ENCODE results near the gene ADARB1. TPM values are rescaled to one million over a fixed set of nuclear protein-coding genes. Genes with fewer than 3 reads are reported as not detected.

Gene ADARB1
- total RNA-seq, 1 experiment from 2014 or later = 14.1 TPM

DNA sequence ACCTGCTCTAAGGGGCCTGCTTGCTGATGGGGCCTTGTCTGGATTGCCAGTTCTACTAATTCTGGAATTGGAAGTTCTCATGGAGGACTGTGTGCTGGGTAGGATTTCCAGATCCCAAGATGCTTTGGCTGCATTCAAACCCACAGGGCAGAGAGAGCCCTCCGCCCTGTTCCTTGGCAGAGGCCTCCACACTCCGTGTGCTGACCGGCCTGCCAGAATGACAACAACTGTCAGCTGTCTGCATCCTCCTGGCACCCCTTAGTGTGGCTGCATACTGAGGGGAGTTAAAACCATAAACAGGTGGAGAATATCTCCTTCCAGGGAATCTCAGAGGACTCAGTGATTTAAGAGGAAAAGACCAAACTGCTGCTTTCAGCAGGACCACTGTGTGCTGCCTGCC lies 60.7 kb downstream of the ADARB1 start:
- Histone ChIP-seq H3K9me2 (replicated peaks; ENCODE audit: low read length) (no peaks in the 10 kb centered on the region), H3K9ac (ENCODE audit: low read length) (no peak overlapping the region), H3K79me2 (ENCODE audit: low read length) (no peaks in the 10 kb centered on the region), H3K27ac (ENCODE audit: low read length) (no peak overlapping the region), H3K36me3 (ENCODE audit: low read depth, low read length) (no peaks in the 10 kb centered on the region), H4K20me1 (ENCODE audit: low read length) (no peaks in the 10 kb centered on the region), H3K27me3 (ENCODE audit: low read length) (no peaks in the 10 kb centered on the region), H3F3A (ENCODE audit: low read length, unreplicated experiment) (peaks cover under 1% of the 10 kb centered on the region), H3K4me2 (ENCODE audit: low read length) (no peak overlapping the region), H3K9me3 (ENCODE audit: low read length) (no peaks in the 10 kb centered on the region), H3K4me1 (ENCODE audit: insufficient read depth, low read length) (peaks cover 24% of the 10 kb centered on the region), H3K4me3 (ENCODE audit: low read length) (no peak overlapping the region), H2AFZ (ENCODE audit: low read length) (no peak overlapping the region)
- TF ChIP-seq, protein P1, sequence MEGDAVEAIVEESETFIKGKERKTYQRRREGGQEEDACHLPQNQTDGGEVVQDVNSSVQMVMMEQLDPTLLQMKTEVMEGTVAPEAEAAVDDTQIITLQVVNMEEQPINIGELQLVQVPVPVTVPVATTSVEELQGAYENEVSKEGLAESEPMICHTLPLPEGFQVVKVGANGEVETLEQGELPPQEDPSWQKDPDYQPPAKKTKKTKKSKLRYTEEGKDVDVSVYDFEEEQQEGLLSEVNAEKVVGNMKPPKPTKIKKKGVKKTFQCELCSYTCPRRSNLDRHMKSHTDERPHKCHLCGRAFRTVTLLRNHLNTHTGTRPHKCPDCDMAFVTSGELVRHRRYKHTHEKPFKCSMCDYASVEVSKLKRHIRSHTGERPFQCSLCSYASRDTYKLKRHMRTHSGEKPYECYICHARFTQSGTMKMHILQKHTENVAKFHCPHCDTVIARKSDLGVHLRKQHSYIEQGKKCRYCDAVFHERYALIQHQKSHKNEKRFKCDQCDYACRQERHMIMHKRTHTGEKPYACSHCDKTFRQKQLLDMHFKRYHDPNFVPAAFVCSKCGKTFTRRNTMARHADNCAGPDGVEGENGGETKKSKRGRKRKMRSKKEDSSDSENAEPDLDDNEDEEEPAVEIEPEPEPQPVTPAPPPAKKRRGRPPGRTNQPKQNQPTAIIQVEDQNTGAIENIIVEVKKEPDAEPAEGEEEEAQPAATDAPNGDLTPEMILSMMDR (conservative IDR thresholded peaks at IDR 0.05; ENCODE audit: low read depth, low read length) = no peak
- TF ChIP-seq EZH2phosphoT487 (IDR thresholded peaks at IDR 0.05; ENCODE audit: borderline replicate concordance, low read length) = no peak
- TF ChIP-seq EZH2 (IDR thresholded peaks at IDR 0.05; ENCODE audit: low read length, unreplicated experiment) = no peak
- ChIA-PET CTCF (no interaction called here), POLR2A (ENCODE audit: unreplicated experiment) (no interaction called here)
- no peak for DNase-seq
- intact Hi-C loops (cut with micrococcal nuclease) = no loop called here
- BruUV-seq (replicated peaks) = no TSS peak
- ATAC-seq = no peak

GRCh38 chr21:45135868-45136267 lies 61.5 kb downstream of the ADARB1 start:
- Histone ChIP-seq H3K27ac (ENCODE audit: low read length) (no peak overlapping the region), H3K4me2 (ENCODE audit: low read length) (no peak overlapping the region), H4K20me1 (ENCODE audit: low read length) (no peaks in the 10 kb centered on the region), H3K79me2 (ENCODE audit: low read length) (no peaks in the 10 kb centered on the region), H3K4me1 (ENCODE audit: insufficient read depth, low read length) (peaks cover 17% of the 10 kb centered on the region), H3F3A (ENCODE audit: low read length, unreplicated experiment) (no peaks in the 10 kb centered on the region), H3K4me3 (ENCODE audit: low read length) (no peak overlapping the region), H2AFZ (ENCODE audit: low read length) (no peak overlapping the region), H3K9me2 (replicated peaks; ENCODE audit: low read length) (no peaks in the 10 kb centered on the region), H3K36me3 (ENCODE audit: low read depth, low read length) (no peaks in the 10 kb centered on the region), H3K27me3 (ENCODE audit: low read length) (no peaks in the 10 kb centered on the region), H3K9ac (ENCODE audit: low read length) (no peak overlapping the region), H3K9me3 (ENCODE audit: low read length) (no peaks in the 10 kb centered on the region)
- intact Hi-C loops (cut with micrococcal nuclease) = no loop called here
- TF ChIP-seq EZH2 (IDR thresholded peaks at IDR 0.05; ENCODE audit: low read length, unreplicated experiment) = no peak
- no peak for TF ChIP-seq EZH2phosphoT487 (IDR thresholded peaks at IDR 0.05; ENCODE audit: borderline replicate concordance, low read length)
- TF ChIP-seq, protein P1 (conservative IDR thresholded peaks at IDR 0.05; ENCODE audit: low read depth, low read length) = no peak
- CTCF ChIA-PET = interaction anchor here (2.8 kb wide), 1 partner anchor 186 kb away, joined by 14 read pairs; no protein-coding TSS in a partner anchor
- no TSS peak for BruUV-seq (replicated peaks)
- POLR2A ChIA-PET (ENCODE audit: unreplicated experiment) = no interaction called here
- DNase-seq (no peak), ATAC-seq (no peak)

DNA sequence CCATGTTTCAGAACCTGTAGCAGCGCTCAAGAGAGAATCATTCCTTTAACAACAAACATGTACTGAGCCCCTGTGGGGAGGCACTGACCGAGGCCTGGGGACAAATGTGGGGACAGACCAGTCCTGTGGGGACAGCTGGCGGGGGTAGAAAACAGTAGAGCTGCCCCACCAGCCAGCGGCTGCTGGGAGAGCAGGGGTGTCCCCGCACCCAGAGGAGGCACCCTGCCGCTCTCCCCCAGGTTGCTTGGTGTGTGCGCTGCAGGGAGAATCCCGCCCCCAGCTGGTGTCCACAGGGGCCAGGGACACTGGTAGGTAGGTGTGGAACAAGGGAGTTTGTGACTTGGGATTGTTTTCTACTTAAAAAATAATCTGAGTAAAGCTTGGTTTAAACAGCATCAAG lies 62.1 kb downstream of the ADARB1 start:
- ATAC-seq (no peak), DNase-seq (no peak)
- BruUV-seq (replicated peaks) = no TSS peak
- CTCF ChIA-PET = interaction anchor here (0.6 to 2.8 kb wide), 7 partner anchors 7 to 338 kb away, joined by 3 to 21 read pairs (median 4); no protein-coding TSS in a partner anchor
- no peak overlapping the region for H3K27ac ChIP-seq (ENCODE audit: low read length)
- H3K9me2 ChIP-seq (replicated peaks; ENCODE audit: low read length) = no peaks in the 10 kb centered on the region
- H4K20me1 ChIP-seq (ENCODE audit: low read length) = no peaks in the 10 kb centered on the region
- no peak overlapping the region for H3K4me3 ChIP-seq (ENCODE audit: low read length)
- H3K36me3 ChIP-seq (ENCODE audit: low read depth, low read length) = no peaks in the 10 kb centered on the region
- H3K27me3 ChIP-seq (ENCODE audit: low read length) = no peaks in the 10 kb centered on the region
- H2AFZ ChIP-seq (ENCODE audit: low read length) = no peak overlapping the region
- no peaks in the 10 kb centered on the region for H3K79me2 ChIP-seq (ENCODE audit: low read length)
- intact Hi-C loops (cut with micrococcal nuclease) = no loop called here
- H3K4me1 ChIP-seq (ENCODE audit: insufficient read depth, low read length) = peaks cover 16% of the 10 kb centered on the region
- H3K4me2 ChIP-seq (ENCODE audit: low read length) = no peak overlapping the region
- H3F3A ChIP-seq (ENCODE audit: low read length, unreplicated experiment) = no peaks in the 10 kb centered on the region
- POLR2A ChIA-PET (ENCODE audit: unreplicated experiment) = no interaction called here
- TF ChIP-seq, protein P1 (conservative IDR thresholded peaks at IDR 0.05; ENCODE audit: low read depth, low read length) = no peak
- H3K9me3 ChIP-seq (ENCODE audit: low read length) = no peaks in the 10 kb centered on the region
- H3K9ac ChIP-seq (ENCODE audit: low read length) = no peak overlapping the region

Data from PC-3 (cell line).